Right kidney (tissue), 1 donor: ENCODE measurements around the gene MINDY4.

Experiments used
- DNase-seq: peaks from one replicate; pipeline ENCODE4 v3.0.0-alpha.2; 2016

Gene MINDY4

DNA sequence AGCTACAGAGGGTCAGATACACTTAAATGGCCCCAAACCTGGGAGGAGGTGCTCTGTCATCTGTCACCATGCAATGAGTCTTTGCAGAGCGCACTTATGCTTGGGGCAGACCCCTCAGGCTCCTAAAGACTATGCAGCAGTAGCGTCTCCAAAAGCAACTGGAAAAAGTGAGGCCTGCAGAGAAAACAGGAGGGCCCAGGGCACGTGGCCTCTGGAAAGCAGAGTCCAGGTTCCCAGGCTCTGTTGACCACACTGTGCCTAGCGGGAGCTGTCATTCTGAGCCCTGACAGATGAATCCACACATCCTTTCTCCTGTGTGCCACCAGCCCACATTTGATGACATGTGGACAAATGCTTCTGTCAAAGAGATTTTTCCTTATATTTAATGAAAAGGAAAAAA lies 66.4 kb downstream of the MINDY4 start:
- DNase-seq, result no peak

- DNase-seq, result no peak
Observed at GRCh38 chr7:30838008-30838407, 66.8 kb downstream of the MINDY4 start.

DNA sequence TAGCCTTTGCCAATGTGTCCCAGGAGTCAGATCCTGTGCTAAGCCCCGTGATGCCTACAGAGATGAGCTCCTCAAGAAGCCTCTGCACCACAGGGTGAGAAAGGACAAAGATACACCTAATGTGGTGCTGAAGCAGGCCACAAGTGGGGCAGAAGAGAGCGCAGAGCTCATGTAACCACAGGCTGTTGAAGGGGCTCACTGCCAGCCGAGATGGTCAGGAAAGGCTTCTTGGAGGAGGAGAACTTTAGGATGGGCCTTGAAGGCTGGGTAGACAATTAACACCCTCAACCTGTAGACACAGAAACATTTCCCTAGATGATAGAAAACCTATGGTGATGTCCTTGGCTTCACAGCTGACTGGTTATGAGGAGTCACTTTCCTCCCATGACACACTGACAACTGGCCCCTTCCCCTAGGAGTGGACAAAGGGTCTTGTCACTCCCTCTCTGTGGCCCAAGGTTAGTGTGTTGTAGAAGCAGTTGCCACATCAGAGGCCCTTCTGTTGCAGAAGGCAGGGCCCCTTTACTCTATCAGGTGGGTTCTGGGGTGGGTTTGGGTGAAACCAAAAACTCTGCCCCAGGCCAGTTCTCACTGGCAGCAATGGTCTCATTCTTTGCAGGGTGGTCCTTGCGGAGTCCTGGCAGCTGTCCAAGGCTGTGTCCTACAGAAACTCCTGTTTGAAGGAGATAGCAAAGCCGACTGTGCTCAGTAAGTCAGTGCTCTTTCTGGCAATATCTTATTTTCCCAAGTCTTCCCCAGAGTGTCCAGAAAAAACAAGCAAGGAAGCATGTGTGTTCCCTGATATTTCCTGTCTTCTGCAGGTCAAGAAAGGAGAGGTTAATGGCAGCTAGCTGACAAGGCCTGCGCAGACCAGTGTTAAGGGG lies 69.2 kb downstream of the MINDY4 start:
- no peak for DNase-seq

DNA sequence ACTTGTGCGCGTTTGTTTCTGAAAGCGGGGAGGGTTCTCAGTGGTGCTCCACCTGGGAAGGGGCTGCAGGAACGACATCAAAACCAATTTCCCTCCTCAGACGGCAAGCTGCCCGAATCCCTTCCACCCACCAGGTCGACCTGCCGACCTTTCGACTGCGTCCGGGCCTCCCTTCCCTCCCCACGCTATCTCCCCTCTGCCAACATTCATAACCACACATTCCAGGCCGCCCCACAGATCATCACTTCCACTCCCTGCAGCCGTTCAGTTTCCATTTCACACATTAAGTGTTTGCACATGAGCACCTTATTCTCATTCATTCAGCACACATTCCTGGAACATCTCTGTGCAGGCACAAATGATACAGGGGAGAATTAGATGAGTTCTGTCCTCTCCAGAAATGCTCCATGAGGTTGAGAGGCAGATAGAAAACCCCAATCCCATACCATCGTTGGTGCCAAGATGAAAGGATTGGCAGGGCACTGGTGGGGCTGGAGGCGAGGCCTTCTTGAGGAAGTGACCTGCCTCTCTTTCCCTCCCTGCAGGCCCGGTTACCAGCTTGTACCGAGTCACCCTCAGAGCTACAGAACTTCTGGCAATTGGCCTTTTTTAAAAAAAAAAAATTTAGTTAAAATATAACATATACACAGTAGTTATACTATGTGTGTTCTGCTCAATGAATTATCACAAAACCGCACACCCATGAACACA lies 70.0 kb downstream of the MINDY4 start:
- no peak for DNase-seq

DNA sequence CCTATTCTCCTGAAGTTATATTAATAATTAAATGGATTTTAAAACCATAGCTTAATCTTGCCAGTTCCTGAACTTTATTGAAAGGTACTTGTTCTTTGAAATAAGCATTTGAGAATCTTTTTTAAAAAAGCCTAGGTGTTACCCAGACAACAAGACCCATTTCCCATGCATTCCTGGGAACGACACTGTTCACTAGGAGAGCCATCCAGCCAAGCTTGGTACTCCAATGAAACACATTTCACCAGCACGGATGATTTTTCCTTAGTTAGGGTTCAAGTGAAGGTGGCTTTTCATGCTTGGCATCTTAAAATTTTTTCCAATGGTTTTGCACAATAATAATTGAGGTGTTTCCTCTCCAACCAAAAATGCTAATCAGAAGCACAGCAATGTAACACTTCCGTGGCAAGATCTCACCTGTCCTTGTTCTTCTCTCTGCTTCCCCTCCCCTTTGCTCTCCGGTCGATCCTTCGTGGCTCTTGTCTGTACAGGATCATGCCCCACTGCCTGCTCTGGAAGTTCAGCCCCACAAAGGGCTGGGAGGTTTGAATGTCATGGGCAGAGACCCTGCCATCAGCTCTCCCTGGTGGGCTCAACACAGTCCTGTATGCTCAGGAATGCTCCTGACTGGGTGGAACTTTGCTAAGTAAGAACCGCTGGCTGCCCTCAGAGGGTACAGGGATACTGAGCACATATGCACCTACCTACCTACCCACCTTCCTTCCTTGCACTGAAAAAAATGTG lies 70.8 kb downstream of the MINDY4 start:
- no peak for DNase-seq

DNA sequence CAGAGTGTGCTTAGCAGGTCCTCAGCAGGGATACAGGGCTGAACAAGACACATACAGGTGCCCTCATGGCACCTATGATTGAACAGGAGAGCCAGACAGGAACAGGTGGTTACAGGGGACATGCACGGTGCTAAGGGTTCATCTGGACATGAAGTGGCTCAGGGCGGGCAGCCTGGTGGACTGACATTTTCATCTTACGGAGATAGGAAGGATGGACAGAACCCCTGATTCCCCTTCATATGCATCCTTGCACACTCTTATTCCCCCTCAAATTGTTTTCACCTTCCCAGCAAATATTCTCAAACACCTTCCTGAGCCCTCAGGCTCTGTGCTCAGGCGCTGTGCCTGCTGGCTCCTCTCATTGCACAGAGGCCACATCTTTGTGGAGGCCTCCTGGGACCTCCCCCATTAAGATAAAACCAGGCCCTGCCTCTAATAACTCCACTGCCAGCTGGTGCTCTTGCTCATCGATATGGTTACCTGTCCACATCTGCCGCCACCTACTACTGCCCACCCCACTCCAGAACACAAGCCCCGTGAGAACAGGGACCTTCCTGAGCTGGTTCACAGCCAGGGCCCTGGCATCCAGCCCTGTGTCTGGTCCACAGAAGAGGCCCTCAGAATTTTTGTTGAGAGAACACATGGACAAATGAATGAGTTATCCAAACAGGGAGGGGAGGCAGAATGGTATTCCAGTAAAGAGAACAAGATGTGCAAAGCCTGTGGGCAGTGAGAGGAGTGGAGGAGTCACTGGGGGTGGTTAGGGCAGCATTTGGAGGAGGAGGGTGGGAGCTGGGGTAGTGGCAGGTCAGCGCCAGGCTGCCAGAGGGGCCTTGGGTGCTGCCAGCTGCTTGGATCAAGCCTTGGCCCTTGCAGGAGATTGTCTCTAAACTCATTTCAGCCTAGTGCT lies 71.6 kb downstream of the MINDY4 start:
- no peak for DNase-seq

DNA sequence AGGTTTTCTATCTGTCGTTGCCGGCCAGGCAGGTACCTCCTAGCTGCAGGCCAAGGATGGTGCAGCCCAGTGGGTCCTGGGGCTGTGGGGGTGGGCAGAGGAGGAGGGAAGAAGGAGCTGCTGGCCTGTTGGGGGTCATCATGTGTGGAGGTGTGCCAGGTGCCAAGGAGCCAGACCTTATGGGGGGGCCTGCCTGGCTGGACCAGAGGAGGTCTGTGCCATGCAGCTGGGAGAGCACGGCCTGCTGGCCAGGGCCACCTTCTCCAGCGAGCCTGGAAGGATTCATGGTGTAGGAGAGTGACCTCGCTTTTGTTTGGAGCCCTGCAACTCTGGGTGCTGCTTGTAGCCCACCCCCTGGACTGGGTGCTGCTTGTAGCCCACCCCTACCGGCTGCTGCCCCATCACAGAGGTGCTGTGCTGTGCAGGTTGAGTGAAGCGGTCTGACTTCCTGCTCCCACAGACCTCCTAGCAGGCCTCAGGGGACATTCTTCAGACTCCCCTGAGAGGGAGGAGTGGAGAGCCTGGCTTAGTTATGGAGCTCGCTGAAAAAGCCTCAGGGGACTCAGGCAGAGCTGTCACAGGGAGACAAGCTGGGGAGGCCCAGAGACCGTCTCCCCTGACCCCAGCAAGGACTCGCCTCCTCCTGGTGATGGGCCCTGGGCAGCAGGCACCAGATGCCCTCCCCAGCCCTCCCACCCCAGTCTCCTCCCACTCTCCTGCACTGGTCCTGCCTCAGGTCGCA lies 72.7 kb downstream of the MINDY4 start:
- no peak for DNase-seq

DNA sequence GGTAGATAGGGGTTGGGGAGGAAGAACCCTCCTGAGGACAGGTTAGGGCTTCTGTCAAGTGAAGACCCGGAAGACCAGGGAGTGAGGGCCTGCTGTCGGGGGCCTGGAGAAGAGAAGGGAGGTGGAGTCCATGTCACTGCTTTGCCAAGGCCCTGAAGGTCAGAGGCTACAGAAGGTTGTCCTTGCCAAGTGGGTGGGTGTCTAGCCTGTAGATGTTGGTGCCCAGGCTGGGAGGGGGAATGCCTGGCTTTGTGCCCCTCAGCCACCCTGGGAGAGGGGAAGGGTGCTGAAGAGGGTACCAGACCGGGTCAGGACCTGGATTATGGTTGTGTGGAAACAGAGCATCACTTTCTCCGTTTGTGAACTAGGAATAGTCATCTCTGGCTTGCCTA lies 73.3 kb downstream of the MINDY4 start:
- no peak for DNase-seq

DNA sequence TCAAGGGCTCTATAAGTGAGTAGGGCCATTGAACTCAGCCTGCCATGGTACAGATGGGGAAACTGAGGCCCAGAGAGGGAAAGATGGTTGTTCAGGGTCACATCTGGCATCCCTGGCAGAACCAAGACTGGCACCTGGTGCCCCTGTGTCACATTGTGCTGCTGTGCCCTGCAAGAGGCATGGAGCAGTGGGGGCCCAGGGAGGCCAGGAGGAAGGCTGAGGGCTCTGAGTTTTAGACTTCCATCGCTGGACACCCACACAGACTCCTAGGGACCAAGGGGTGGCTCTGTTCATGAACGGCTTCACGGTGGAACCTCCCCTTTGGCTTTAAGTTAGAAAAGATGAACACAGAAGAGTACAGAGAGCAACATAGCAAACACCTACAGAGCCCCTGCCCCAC lies 73.7 kb downstream of the MINDY4 start:
- DNase-seq, result no peak

- no peak for DNase-seq
Observed at GRCh38 chr7:30845426-30846135, 74.4 kb downstream of the MINDY4 start.

DNA sequence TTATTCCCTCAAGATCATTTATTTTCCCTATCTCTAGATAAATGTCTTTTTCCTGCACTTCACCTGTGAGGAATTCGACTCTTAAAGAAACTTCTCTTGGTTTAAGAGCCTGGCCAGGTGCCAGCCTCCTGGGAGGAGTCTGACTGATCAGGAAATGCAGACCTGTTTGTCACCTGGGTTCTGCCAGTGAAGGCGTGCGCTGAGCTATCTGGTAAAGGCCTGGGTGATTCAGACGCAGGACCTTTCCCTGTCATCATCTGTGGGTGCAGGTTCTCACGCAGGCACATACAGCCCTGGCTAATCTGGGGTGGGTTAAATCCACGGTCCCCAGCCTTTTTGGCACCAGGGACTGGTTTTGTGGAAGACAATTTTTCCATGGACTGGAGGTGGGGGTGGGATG lies 75.2 kb downstream of the MINDY4 start:
- DNase-seq, result no peak

- DNase-seq, result no peak
Observed at GRCh38 chr7:30848121-30848855, 77.1 kb downstream of the MINDY4 start.

DNA sequence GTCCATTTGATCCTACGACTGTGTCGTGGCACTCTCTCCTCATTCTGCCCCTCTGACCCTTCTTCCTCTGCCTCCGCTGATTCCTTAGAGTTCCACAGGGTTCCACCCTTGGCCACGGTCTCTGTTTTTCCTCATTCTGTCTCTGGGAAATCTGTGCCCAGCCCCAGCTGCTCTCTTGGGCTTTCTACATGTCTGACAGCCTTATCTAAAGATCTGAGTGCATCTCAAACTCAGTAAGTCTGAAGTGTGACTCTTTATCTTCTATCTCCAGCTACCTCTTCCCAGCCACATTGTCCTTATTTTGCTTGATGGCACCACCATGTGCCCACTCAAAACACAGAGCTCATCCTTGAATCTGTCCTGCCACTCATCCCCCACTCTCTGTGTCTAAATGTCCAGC lies 78.3 kb downstream of the MINDY4 start:
- no peak for DNase-seq

DNA sequence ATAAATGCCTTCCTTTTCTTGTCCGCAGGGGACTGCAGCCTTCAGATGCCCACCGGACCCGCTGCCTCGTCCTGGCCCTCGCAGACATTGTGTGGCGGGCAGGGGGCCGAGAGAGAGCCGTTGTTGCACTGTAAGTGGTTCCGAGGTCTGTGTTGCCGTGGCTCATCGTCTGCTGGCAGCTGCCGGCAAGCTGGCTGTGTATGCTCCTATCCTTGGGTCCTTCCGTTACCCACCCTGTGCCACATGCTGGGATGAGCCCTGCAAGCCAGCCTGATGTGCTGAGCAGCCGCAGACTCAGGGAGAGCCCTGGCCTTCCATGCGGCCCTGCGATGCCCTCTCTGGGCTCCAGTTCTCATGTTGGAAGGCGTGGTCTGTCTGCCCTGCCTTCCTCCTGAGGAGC lies 79.2 kb downstream of the MINDY4 start:
- no peak for DNase-seq

DNA sequence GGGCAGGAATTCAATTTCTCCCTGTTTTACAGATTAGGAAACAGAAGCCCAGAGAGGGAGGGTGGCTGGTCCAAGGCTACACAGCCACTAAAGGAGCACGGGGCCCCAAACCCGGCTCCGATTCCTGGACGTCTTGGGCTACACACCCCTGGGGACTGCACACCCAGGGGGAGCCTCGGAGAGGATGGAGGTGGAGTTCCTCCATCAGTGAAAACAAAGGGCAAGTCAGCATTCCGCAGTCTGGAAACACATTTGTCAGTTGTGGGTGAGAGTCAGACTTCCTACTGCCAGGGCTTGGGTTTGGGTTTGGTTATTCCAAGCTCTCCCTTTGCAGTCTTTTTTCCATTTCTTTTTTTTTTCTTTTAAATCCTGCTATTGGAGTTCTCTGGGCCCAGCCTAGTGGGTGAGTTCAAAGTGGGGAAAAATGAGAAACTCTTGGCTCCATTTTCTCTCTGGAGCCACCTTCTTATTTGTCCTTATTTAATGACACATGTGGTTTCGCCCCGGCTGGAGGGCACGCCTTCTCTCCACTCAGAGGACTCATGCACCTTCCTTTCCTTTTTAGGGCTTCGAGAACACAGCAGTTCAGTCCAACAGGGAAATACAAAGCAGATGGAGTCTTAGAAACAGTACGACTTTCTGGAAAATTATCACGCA lies 80.6 kb downstream of the MINDY4 start:
- DNase-seq, result no peak

DNA sequence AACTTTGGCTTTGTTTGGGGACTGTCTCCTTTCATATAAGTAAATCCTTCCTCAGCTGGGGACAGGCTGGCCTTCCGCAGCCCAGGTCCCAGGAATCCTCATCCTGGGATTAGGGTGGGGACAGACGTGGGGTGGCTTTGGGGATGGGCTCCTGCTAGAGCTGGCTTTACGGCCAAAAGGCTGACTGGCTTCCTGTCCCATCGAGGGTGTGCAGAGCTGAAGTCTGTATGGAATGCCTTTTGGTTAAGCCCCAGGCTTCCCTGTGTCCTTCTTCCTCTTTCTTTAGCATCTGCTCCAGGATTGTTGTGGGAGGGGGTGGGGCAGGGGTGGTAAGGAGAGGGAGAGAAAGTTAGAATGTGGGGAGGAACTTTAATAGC lies 81.1 kb downstream of the MINDY4 start:
- DNase-seq, result no peak

DNA sequence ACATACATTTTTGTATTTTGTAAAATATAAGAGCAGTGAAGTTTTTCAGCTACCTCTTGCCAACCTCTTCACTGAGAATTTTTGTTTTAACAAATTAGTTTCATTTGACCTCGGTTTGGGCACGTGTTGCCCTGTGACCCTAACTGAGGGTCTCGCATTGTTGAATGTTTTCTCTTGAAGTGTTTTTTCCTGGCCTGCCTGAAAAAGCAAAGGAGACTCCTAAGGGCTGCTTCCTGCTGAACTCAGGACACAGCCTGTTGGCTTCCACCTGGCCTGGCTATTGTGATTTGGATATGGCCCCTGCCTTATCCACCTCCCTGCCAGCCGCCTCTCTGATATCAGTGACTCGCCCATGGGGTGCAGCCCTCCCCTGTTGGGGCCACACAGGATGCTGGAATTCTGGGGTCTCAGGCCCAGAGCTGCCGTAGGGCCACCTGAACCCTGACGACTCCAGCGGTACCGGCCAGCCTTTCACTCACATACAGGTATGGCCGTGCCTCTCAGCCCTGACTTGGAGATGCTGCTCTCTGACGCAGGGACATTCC lies 81.6 kb downstream of the MINDY4 start:
- DNase-seq, result no peak

DNA sequence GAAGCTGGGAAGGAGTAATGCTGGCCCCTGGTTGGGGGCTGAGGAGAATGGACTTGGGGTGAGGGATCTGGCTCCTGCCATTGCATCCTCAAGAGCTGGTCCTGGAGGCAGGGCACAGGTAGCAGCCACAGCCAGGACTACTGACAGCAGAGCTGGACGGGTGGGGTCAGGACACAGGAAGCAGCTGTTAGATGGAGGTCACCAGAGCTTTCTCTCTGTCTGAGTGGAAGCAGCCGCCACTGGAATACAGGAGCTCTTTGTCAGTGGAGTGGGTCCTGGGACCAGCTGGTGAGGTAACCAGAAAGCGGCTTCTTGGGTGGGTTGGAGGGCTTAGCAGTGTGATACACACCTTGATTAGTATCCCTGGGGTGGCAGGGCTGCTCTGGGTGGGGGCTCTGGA lies 82.4 kb downstream of the MINDY4 start:
- no peak for DNase-seq

GRCh38 chr7:30855936-30856335 lies 84.7 kb downstream of the MINDY4 start:
- DNase-seq, result no peak
